PFSK-1 (cell line): ENCODE results near the gene ADH1B.

Experiments
- FOXP2 ChIP-seq: optimal IDR thresholded peaks from 2 replicates; pipeline ENCODE3; 2011; ENCODE audit warnings: borderline replicate concordance, control low read depth, inconsistent platforms; ENCODE audit not compliant: insufficient read depth; ENCODE audit errors: extremely low read length, extremely low read depth
- POLR2AphosphoS5 ChIP-seq: IDR thresholded peaks from 2 replicates; pipeline ENCODE4 v1.6.1; 2012; ENCODE audit warnings: low read depth, mild to moderate bottlenecking, control low read depth, low read length, moderate library complexity
- SIN3A ChIP-seq: IDR thresholded peaks from 2 replicates; pipeline ENCODE4 v1.6.1; 2012; ENCODE audit warnings: mild to moderate bottlenecking, low read length, moderate library complexity, borderline replicate concordance; ENCODE audit not compliant: insufficient read depth
- TAF1 ChIP-seq: IDR thresholded peaks from 2 replicates; pipeline ENCODE4 v1.6.1; 2012; ENCODE audit warnings: low read length, control low read depth, borderline replicate concordance; ENCODE audit not compliant: insufficient read depth
- TF ChIP-seq, protein P1 (sequence below), 2 experiments: IDR thresholded peaks; 2 replicates each; pipeline versions ENCODE4 v1.6.1 to v1.8.0; 2011 to 2012; ENCODE audit warnings: low read depth in 2 of 2, low read length in 2 of 2, control low read depth in 1 of 2, inconsistent platforms in 1 of 2, mild to moderate bottlenecking in 1 of 2, moderate library complexity in 1 of 2; ENCODE audit not compliant: insufficient read depth in 1 of 2

Gene ADH1B

DNA sequence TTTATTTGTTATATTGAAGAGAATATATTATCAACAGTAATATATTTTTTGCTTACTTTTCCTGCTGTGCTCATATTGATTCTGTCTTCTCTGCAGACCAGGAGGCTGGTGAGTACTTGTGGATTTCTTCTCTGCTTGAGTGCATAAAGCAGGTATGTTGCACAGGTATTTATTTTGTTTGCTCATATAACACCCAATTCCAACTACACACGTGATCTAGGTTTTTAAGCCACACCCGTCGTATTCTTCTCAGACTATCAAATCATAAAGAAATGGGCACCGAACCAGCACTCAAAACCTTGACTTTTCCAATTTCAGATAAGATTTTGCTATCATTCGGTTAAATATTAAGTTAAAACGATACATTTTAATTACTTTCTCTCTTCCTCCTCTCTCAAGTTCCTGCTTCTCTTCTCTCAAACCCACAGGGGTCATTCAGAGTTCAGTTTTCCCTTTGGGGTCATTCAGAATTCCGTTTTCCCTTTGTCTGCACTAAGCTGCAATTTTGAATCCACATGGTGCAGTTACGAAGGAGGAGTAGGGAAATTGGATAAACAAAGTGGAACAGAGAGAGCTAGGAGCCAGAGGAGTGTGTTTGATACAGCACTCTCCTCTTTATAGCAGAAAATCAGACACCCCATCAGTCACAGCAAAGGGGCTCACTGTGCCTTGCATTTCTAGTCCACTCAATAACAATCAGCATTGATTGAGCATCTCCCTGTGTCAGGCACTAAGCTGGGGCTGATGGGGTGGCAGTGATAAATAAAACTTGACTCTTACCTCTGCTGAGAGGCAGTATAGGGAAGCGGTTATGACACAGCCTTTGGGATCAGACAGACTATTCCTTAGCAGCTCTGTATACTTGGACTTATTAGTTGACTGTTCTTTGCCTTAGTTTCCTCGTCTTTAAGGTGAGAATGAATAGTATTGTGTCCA, 31.7 kb upstream of the ADH1B start, which contains the start of gene ADH1C:
ADH1C (minus strand) TSS at position 145 of the 936 bp plus-strand sequence; CDS start at position 74, 71 bp downstream.
- no peak for TF ChIP-seq SIN3A

DNA sequence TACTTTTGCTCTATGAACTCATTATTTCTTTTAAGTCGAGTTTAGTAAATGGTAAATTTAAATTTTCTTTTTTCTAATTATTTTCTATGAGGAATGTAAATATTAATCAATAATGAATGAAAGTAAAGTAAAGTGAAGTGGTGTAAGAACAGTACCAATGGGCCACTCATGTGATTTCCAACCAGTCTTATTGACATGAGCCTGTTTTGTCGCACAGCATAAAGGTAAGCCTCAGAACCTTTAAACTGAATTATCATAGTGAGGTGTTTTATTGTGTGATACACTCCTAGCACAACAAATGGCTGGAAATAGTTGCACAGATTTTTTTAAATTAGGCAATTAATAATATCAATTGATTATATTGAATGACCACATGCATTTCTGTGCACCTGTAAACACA, 30.3 kb upstream of the ADH1B start:
- TF ChIP-seq SIN3A, result no peak
- TF ChIP-seq, protein P1, sequence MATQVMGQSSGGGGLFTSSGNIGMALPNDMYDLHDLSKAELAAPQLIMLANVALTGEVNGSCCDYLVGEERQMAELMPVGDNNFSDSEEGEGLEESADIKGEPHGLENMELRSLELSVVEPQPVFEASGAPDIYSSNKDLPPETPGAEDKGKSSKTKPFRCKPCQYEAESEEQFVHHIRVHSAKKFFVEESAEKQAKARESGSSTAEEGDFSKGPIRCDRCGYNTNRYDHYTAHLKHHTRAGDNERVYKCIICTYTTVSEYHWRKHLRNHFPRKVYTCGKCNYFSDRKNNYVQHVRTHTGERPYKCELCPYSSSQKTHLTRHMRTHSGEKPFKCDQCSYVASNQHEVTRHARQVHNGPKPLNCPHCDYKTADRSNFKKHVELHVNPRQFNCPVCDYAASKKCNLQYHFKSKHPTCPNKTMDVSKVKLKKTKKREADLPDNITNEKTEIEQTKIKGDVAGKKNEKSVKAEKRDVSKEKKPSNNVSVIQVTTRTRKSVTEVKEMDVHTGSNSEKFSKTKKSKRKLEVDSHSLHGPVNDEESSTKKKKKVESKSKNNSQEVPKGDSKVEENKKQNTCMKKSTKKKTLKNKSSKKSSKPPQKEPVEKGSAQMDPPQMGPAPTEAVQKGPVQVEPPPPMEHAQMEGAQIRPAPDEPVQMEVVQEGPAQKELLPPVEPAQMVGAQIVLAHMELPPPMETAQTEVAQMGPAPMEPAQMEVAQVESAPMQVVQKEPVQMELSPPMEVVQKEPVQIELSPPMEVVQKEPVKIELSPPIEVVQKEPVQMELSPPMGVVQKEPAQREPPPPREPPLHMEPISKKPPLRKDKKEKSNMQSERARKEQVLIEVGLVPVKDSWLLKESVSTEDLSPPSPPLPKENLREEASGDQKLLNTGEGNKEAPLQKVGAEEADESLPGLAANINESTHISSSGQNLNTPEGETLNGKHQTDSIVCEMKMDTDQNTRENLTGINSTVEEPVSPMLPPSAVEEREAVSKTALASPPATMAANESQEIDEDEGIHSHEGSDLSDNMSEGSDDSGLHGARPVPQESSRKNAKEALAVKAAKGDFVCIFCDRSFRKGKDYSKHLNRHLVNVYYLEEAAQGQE (IDR thresholded peaks at IDR 0.05; ENCODE audit: insufficient read depth in 1 of 2, low read depth in 2 of 2, low read length in 2 of 2), result no peak
- no peak for TF ChIP-seq POLR2AphosphoS5
- TF ChIP-seq FOXP2, result no peak
- no peak for TF ChIP-seq TAF1

DNA sequence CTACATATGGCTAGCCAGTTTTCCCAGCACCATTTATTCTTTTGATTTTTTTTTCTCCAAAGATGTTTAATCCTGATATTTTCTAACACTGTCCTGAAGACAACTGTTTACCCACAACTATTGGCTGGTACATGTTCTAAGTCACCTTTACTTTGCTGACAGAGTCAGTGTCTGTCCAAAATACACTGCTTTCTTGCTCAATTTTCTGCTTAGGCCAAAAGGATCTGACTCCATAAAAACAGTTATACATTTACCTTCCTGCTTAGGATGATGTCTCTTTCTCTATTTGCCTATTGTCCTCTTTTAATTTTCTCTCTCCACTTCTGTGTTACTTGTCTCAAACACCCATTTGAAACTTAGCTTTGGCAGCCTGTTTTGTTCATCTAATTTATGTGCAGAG, 28.1 kb upstream of the ADH1B start:
- TF ChIP-seq FOXP2 (no peak), TAF1 (no peak), SIN3A (no peak), POLR2AphosphoS5 (no peak)
- TF ChIP-seq, protein P1 (IDR thresholded peaks at IDR 0.05; ENCODE audit: insufficient read depth in 1 of 2, low read depth in 2 of 2, low read length in 2 of 2), result no peak

DNA sequence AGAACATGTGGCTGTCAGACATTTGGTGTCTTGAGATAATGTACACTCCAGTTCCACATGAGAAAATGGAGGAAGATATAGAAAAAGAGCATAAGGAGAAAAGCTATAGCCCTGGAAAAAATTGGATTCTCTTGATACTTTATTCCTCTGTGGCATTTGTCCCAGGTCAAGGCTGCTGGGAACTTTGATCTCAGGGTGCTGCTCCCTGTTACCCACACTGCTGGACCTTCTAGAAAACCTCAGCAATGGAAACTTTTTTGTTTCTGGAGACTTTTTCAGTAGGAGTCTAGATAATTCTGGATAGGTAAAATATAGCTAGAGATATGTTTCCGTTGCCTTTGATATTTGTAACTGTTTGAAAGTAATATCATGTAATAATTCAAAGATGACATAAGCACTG, 20.2 kb upstream of the ADH1B start:
- TF ChIP-seq TAF1 (no peak), POLR2AphosphoS5 (no peak), SIN3A (no peak), FOXP2 (no peak)
- TF ChIP-seq, protein P1 (IDR thresholded peaks at IDR 0.05; ENCODE audit: insufficient read depth in 1 of 2, low read depth in 2 of 2, low read length in 2 of 2), result no peak

DNA sequence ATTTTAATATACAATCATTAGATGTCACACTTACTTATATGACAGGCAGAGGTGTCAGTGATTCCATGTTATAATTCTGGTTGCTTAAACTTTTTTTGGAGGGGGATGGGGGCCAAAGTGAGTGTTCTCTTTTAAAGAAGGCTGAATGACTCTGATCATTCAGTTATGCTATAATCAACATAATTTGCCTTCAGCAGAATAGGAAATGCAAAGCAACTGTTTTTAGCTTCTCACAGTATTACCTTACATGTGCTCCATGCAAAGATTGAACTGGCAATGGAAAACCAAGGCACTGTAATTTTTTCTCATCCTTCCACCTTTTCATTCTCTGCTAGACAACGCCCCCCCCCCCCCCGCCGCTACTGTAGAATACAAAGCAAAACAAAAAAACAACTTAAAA, 18.0 kb upstream of the ADH1B start:
- TF ChIP-seq TAF1 (no peak), SIN3A (no peak), POLR2AphosphoS5 (no peak), FOXP2 (no peak)
- TF ChIP-seq, protein P1 (IDR thresholded peaks at IDR 0.05; ENCODE audit: insufficient read depth in 1 of 2, low read depth in 2 of 2, low read length in 2 of 2), result no peak
